ENCODE results near the gene ST6GALNAC3.

GRCh38 chr1:76037324-76037723 lies 37.2 kb upstream of the ST6GALNAC3 start:
- TF ChIP-seq CTCF (IDR thresholded peaks at IDR 0.05), result no peak
- TF ChIP-seq POLR2A (IDR thresholded peaks at IDR 0.05), result no peak
